ENCODE measurements around the gene GSK3B.
"Not testable (repeated sequence)": the region's sequence is repeated elsewhere in the genome, so short reads cannot be mapped to it uniquely, and the experiment has no call there.

GSK3B gene

DNA sequence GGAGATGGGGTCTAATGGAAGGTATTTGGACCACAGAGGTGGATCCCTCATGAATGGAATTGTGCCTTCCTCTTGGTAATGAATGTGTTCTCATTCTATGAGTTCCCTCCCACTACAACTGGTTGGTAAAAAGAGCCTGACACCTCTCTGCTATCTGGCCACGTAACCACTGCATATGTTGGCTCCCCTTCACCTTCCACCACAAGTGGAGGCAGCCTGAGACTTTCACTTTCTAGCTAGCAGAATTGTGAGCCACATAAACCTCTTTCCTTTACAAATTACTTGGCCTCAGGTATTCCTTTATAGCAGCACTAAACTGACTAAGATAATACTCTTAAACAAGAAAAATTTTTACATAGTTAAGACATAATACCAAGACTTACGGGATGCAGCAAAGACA is 157.0 kb downstream of the GSK3B start:
- peak; percentile 3 to 4 for DNase-seq (ENCODE audit: low read depth in 2 of 2)

DNA sequence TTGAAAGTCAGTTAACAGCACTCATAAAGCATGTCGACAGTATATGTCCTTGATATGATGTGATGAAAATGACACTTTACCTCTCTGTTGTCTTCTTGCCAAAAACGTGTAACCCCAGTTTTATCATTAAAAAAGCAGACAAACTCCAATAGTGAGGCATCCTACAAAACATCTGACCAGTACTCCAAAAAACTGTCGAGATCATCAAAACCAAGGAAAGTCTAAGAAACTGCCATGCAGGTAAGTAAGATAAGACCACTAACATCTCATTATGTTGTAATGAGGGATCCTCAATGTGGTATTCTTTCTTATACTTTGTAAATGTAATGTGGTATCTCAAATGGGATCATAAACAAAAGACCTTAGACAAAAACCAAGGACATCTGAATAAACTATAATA is 160.0 kb downstream of the GSK3B start:
- DNase-seq (ENCODE audit: low read depth in 2 of 2) = no peak

DNA sequence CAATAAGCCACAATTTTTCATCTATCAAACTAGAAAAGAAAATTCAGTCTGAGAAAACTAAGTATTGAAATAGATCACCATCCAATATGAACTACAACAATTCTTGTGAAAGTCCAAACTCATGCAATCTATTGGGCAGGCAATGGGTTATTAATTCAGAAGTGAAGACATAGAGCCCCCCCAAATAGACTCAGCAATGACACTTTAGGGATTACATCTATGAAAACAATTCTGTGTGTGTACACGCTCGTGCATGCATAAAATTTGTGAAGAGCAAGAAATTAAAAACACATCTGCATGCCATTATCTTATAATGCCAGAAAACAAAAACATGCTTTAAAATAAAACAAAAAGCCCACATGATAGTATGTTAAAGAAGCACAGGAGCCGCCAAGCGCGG is 161.0 kb downstream of the GSK3B start:
- no peak for DNase-seq (ENCODE audit: low read depth in 2 of 2)

DNA sequence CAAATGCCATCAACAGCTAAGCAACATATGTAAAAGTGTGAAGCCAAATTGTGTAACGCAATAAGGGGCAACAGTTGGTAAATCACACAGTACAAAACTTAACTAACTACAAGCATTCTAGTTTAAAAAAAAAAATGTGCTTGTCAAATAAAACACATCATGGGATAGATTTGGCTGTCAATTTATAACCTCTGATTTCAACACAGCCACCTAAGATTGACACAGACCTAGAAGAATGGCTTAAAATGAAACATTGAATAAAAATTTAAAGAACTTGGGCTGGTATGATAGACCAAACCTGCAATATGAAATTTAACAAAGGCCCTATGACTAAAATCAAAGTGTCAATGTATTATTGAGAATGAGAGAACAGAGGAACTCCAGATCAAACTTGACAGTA is 164.0 kb downstream of the GSK3B start:
- no peak for DNase-seq (ENCODE audit: low read depth in 2 of 2)

DNA sequence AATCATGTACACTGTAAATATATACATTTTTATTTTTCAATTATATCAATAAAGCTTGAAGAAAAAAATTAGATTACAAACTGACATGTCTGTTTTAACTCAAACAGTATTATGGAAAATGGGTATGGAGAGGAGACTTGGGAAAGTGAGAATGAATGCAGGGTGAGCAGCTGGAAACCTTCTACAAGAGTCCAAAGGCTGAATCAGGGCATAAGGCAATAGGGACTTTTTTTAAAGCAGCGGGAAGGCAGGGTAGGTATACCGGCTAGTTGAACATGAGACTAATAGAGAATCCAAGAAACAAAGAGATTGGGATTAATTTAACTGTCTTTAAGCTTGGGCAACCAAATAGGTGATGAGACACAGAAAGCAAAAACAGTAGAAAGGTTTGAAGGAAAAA is 167.1 kb downstream of the GSK3B start:
- no peak for DNase-seq (ENCODE audit: low read depth in 2 of 2)

DNA sequence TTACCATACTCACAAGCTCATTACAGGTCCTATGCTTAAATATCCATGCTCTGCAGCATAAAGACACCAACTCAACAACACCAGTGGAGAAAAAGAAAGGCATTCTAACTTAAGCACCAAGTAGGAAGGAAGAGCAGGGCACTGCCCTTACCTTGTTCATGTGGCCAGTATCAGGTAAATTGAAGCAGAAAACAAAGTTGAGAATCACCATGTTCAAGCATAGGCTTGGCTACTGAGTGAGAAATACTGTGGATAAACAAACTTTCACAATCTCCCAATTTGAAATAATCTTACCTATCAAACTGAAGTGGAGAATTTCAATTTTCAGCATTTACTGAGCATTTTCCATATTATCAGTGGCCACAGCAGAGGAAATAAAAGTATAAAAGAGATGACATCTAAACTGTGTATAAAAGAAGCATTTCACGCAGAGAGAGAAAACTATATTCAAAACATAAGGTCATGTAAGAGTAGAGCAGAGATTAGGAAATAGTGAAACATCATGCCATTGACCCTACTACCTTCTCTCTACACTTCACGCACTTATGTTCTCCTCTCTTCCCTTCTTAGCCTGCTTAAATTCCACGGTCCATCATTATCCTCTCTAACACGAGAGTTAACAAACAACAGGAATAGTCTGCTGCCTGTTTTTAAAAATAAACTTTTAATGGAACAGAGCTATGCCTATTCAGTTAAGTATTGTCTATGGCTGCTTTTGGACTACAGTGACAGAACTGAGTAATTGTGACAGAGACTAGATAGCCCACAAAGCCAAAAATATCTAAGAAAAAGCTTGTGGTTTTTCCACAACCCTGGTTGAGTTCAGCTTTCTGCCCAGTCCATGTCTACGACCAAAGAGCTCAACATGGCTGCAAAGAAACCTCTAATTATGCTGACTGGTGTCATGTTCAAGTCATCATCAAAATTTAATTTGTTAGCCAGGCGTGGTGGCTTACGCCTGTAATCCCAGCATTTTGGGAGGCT is 169.8 kb downstream of the GSK3B start:
- no peak for DNase-seq (ENCODE audit: low read depth in 2 of 2)

DNA sequence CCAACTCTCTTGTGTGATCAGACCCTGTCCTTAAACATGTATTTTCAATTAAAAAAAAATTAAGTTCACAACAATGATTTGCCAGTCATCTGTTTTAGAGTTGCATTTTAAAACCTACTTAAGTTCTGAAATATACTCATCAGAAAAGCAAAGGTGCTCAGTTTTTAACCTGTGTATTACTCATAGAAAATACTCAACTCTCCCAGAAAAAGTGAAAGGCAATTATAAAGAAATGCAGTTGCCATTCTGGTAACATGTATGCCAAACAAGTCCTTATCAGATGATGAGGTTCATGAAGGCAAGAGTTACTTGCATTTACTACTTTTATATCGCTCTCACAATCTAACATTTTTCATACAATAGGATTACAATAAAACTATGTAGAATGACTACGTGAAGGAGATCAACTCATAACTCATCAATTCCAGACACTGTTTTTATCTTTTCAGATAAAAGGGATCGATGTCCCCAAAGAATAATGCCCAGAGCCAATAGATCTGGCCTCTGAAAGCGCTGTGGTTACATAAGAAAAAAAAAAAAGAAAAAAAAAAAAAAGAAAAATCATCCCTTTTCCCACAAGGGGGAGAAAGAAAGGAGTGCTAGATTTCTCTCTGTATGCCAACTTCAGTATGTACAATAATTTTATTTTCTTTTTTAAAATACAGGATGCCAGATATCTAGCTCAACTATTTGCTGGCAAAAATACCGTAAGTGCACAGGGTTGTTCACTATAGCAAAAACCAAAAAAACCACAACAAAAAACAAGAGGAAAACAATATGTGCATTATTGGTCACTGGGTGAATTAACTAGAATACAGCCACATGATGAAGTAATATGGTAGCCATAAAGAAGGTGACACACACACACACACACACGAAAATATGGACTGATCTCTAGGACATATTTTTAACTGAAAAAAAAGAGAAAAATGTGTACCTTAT is 175.0 kb downstream of the GSK3B start:
- no peak for DNase-seq (ENCODE audit: low read depth in 2 of 2)

DNA sequence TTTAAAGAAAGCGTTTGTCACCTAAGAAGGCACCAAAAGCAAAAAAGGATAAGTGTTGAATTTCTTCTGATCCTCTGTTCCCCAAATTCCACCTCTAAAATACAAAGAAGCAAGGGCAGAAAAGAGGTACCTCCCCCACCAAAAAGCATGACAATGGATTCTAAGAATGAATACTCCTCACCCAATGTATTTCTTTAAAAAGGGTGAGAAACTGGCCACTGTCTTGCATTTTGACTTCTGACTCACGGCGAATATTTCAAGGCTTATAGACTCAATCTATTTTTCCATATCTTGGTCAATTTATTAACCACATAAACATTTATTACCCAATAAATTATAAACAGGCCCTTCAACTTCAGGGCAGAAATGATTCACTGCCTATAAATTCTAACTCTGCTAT is 181.2 kb downstream of the GSK3B start:
- DNase-seq (ENCODE audit: low read depth in 2 of 2) = no peak

DNA sequence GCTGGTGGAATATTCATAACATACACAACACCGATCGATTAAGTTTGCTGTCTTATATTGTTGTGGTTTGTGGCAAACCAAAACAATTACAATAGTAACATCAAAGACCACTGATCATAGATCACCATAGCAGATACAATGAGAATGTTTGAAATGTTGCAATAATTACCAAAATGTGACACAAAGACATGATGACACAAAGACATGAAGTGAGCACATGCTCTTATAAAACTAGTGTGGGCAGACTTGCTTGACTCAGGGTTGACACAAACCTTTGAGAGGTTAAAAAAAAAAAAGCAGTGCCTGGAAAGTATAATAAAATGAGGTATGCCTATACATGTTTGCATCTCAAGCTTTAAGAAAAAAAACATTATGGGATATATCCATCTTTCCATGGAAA is 182.0 kb downstream of the GSK3B start:
- no peak for DNase-seq (ENCODE audit: low read depth in 2 of 2)

DNA sequence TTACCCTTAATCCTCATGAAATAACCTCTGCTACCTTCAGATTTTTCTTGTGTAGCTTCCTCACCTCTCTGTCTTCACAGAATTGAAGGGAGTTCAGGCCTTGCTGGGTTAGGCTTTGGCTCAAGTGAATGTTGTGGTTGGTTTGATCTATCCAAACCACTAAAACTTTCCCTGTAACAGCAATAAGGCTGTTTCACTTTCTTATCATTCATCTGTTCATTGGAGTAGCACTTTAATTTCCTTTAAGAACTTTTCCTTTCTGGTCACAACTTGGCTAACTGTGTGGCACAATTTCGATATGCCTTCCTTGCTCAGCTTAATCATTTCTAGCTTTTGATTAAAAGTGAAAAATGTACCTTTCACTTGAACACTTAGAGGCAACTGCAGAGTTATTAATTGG is 182.5 kb downstream of the GSK3B start:
- DNase-seq (ENCODE audit: low read depth in 2 of 2) = no peak

DNA sequence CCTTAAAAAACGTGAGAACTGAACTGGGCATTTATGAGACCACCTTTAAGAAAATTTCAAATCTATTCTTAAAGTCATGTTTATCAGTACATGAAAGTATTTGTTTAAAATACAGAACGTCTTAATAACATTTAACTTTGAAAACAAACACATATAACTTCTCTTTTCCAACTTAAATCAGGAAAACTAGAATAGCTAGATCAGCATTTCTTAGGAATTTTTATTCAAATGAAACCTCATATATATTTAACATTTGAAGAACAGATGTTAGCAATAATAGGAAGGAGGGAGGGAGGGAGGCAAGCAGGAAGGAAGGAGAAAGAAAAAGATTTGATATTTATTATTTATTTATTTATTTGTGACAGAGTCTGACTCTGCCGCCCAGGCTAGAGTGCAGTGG is 192.2 kb downstream of the GSK3B start:
- DNase-seq (ENCODE audit: low read depth in 2 of 2) = no peak

DNA sequence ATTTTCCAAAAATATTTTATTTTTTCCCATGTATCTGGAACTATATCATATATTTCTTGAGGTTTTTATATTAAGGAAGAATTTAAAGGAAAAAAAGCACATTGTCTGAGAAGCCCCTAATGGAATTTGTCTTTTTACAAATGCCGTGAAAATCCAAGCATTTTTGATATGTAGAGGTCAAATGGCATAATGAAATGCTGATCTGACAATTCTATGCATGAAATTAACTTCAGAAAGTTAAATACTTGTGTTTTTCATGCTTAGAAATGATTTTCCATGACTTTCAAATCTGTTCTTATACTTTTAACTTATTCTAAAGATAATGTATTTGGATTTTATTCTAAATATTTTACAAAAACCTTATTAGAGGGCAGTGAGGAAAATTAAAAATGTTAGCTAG is 193.1 kb downstream of the GSK3B start:
- DNase-seq (ENCODE audit: low read depth in 2 of 2) = no peak

DNA sequence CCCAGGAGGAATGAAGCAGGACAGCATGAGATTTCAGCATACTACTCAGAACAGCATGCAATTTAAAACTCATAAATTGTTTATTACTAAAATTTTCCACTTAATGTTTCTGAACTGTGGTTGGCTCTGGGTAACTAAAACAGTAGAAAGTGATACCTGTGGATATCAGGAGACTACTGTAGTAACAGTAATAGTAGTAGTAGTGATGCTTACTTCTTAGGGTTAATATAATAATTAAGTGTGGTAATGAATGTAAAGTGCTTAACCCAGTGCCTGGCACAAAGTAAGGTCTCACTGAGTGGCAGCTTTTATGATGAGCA is 195.1 kb downstream of the GSK3B start:
- DNase-seq (ENCODE audit: low read depth in 2 of 2) = no peak

DNA sequence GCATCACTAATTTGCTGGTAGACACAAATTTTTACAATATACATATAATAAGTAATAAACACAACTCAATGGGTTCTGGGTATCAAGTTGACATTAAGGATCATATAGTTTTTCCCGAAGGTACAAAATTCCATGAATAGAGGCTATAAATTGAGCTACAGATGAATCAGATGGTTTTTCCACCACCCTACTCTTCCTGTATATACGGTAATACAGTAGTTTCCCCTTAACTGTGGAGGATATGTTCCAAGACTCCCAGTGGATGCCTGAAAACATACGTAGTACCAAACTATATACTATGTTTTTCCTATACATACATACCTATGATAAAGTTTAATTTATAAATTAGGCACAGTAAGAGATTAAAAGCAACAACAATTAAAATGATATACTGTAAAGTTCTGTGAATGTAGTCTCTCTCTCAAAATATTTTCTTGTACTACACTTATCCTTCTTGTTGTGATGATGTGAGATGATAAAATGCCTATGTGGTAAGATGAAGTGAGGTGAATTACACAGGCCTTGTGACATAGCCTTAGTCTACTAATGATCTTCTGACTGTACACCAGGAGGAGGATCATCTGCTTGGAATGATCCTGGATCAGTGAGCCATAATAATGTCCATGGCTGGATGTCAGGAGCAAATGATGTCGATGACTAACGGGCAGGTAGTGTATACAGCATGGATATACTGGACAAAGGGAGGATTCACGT is 195.6 kb downstream of the GSK3B start:
- DNase-seq (ENCODE audit: low read depth in 2 of 2) = no peak

DNA sequence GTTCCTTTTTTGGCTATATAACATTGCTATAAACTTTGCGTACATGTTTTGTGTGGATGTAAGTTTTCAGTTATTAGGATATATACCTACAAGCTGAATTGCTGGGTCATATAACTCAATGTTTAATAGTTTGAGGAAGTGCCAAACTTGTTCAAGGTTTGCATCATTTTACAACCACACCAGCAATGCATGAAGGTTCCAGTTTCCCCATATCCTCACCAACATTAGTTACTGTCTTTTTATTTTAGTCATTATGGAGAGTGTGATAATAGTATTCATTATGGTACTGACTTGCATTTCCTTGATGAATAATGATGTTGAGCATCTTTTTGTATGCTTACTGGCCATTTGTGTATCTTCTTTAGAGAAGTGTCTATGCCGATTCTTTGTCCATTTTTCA is 200.1 kb downstream of the GSK3B start:
- no peak for DNase-seq (ENCODE audit: low read depth in 2 of 2)

DNA sequence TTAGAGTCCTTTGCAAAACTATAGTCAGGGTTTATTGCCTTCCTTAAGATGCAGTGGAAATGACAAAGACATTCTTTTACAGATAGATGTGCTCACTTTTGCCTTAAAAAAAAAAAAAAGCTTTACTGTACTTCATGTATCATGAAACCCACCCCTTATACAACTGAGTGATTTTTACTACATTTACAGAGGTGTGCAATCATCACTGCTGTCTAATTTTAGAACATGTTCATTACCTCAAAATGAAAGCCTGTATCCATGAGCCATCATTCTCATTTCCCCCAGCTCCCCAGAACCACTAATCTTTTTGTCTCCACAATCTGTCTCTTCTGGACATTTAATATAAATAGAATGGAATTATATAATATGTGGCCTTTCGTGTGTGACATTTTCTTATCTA is 200.5 kb downstream of the GSK3B start:
- no peak for DNase-seq (ENCODE audit: low read depth in 2 of 2)

DNA sequence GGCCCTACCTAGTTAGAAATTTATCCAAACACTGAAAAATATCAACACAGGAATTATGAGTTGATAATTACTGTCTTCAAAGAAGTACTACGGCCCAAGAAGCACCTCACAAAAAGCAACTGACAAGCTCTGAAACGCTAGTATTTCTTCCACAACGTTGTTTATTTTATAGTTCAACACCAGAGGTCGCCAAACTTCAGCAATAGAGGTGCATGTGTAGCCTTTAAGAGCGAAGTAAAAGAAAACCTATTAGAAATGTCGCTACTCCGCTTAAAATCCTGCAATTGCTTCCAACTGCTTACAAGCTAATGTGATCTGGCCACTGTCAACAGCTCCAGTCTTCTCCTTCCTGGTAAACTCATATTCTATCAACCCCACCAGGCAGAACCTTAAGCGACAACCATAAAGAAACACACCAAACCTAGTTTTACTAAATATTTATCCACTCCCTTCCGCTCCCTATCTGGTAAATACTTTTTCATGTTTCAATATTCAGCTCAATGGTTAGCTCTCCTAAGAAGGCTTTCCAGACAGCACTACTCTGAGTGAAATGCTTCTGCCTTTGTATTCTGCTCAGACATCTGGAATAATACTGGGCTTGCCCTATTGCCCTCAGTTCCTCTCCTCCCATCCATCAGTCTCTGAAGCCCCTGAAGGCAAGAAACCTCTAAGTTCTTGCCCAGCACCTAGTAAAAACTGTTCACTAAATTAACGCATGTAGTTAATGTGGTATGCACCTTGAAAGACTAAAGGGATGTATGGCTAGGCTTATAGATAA is 202.1 kb downstream of the GSK3B start:
- peak in 1 of 2 donors; percentile 2 for DNase-seq (ENCODE audit: low read depth in 2 of 2)

DNA sequence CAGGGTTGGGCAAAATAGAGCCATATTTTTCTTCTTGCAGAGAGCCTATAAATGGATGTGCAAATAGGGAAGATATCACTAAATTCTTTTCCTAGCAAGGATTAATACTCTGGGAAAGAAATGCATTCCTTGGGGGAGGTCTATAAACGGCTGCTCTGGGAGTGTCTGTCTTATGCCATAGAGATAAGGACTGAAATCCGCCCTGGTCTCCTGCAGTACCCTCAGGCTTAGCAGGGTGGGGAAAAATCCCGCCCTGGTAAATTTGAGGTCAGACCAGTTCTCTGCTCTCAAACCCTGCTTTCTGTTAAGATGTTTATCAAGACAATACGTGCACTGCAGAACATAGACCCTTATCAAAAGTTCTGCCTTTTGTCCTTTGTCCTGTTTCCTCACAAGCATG is 205.6 kb downstream of the GSK3B start:
- DNase-seq (ENCODE audit: low read depth in 2 of 2) = not testable (repeated sequence)

DNA sequence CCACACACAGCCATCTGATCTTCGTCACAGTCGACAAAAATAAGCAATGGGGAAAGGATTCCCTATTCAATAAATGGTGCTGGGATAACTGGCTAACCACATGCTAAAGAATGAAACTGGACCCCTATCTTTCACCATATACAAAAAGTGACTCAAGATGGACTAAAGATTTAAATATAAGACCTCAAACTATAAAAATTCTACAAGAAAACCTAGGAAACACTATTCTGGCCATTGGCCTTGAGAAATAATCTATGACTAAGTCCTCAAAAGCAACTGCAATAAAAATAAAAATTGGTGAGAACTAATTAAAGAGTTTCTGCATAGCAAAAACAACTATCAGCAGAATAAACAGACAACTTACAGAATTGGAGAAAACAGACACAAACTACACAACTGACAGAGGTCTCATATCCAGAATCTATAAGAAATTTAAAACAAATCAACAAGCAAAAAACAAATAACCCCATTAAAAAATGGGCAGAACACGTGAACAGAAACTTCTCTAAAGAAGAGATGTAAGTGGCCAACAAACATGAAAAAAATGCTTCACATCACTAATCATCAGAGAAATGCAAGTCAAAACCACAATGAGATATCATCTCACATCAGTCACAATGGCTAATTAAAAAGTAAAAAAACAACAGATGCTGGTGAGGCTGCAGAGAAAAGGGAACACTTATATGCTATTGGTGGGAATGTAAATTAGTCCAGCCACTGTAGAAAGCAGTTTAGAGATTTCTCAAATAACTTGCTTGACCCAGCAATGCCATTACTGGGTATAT is 208.3 kb downstream of the GSK3B start:
- DNase-seq (ENCODE audit: low read depth in 2 of 2) = no peak

DNA sequence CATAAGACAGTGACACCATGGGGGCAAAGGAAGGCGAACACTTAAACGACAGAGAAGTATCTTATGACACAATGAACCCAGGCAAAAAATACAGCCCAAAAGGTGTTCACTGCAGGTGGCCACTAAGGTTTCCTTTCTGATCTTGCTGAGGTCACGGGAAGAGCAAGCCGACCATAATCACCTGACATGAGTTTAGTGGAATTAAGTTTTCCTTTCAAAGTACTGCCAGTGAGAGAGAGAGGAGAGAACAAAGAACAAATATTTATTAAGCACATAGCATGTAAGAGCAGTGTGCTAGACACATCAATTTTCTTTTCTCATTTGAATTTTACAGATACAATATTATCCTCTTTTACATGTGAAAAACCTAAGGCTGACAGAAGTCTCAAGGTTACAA is 210.1 kb downstream of the GSK3B start:
- DNase-seq (ENCODE audit: low read depth in 2 of 2) = no peak

Measured in stimulated activated CD8-positive, alpha-beta memory T cell treated with anti-CD3 and anti-CD28 coated beads, Interleukin-2, amount 100 ng/mL, for 1 hour (primary cell).